Glutamatergic neuron (in vitro differentiated cells): ENCODE results near the gene ACOXL. TPM values are rescaled to one million over a fixed set of nuclear protein-coding genes. Genes with fewer than 3 reads are reported as not detected.

Source experiments
- DNase-seq: peaks from one replicate; pipeline ENCODE4 v3.0.0; 2022
- H3K27ac Mint-ChIP-seq: one replicate; pipeline ENCODE4 v1.8.0; 2020; ENCODE audit warnings: mild to moderate bottlenecking, mixed read lengths, inconsistent platforms; ENCODE audit not compliant: unreplicated experiment
- H3K27me3 Mint-ChIP-seq: one replicate; pipeline ENCODE4 v1.8.0; 2020; ENCODE audit warnings: mild to moderate bottlenecking, moderate library complexity, mixed read lengths, inconsistent platforms; ENCODE audit not compliant: unreplicated experiment
- H3K36me3 Mint-ChIP-seq: one replicate; pipeline ENCODE4 v1.8.0; 2020; ENCODE audit warnings: mild to moderate bottlenecking, mixed read lengths, inconsistent platforms; ENCODE audit not compliant: unreplicated experiment
- H3K4me1 Mint-ChIP-seq: one replicate; pipeline ENCODE4 v1.8.0; 2020; ENCODE audit warnings: mild to moderate bottlenecking, low read depth, mixed read lengths, inconsistent platforms; ENCODE audit not compliant: unreplicated experiment
- H3K4me3 Mint-ChIP-seq: one replicate; pipeline ENCODE4 v1.8.0; 2020; ENCODE audit warnings: mild to moderate bottlenecking, mixed read lengths, inconsistent platforms; ENCODE audit not compliant: unreplicated experiment
- H3K9me3 Mint-ChIP-seq: one replicate; pipeline ENCODE4 v1.8.0; 2020; ENCODE audit warnings: mild to moderate bottlenecking, moderate library complexity, mixed read lengths, inconsistent platforms; ENCODE audit not compliant: unreplicated experiment
- CTCF ChIP-seq: fragments of 200-600 bp; sonication (generic); IDR thresholded peaks from one replicate; pipeline ENCODE4 v1.5.0; 2021; ENCODE audit not compliant: partially characterized antibody, unreplicated experiment
- total RNA-seq: library from RNA; stranded (reverse); fragmentation: NEBNext Ultra II Directional; extraction: Animal tissue kit (Norgen Biotek cat#: 25700); gene quantifications from one replicate; pipeline ENCODE4 v1.2.1, GENCODE V29; 2021; ENCODE audit not compliant: unreplicated experiment

The ACOXL gene
- total RNA-seq, 1 donor from 2014 or later, result 1.4 TPM

- Mint-ChIP-seq H3K36me3 (peaks cover under 1% of the 10 kb centered on the region), H3K27me3 (peaks cover under 1% of the 10 kb centered on the region), H3K4me1 (peaks cover 25% of the 10 kb centered on the region), H3K27ac (no peak overlapping the region), H3K4me3 (no peak overlapping the region), H3K9me3 (peaks cover 4% of the 10 kb centered on the region)
- no peak for DNase-seq
- TF ChIP-seq CTCF, result no peak
Observed at GRCh38 chr2:111037128-111037527, 304.8 kb downstream of the ACOXL start.

DNA sequence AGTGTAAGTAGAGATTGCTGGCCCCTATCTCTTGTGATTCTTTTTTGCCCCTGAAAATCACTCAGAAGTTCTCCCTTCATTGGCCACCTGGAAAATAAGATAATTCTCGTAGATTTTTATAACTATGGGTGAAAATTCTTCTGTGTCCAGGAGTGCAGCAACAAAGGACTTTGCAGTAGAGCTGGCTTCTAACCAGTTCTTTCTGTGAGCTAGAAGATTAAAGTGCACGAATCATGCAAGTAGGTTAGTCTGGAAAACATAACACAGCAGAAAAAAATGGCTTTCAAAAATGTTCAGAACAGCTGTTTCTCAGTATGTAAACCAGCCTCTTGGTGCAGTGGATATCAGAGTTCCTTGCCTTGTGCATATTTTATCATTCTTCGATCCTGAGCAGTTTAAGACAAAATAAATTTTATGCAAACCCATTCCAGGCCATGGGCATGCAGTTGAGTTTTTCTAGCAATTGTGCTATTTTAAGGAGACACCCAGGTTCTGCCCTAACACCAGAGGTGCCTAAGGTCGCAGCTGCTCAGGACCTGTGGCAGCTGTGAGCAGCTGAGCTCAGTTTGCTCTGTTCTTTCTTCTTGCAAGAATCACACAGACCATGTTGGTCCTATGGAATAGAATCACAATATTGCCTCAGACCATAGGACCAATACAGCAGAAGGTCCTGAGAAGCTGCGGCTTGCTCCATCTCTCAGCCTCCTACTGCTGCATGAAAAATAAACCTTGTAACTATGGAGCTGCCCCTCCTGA, 307.4 kb downstream of the ACOXL start:
- Mint-ChIP-seq H3K27ac (no peak overlapping the region), H3K36me3 (peaks cover 3% of the 10 kb centered on the region), H3K4me1 (peaks cover 19% of the 10 kb centered on the region)

DNA sequence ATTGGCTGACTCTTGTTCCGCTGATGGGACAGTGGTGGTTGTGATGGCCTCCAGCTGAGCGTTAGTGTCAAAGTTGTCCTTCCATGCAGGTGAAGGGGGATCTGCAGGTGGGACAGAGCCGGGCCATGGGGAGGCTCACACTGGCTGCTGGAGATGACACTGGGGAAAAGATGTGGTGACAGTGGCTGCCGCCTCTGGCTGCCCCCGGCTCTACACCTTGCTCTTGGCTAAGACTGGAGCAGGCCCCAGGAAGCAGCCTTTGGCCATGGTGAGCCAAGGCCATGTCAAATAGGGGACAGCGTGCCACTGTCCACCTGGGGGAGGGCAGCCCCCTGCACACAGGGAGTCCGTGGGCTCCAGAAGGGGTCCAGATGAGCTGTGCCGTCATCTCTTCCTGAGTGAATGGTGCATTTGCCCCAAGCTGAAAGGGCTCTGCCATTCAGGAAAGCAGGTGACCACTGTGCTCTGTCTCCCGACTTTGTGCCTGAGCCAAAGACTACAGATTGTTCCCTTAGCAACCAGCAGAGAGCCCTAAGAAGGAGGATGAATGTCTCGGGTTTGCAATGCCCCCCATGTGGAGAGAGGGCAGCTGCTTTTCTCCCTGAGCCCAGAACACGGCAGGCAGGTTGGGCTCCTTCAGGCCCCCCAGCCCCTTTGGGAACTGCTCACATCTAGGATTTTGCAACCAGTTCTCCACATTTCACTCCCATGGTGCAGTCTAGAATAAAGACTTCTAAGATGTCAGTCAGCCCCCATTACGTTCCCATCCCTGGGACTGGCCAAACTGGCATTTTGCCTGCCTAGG, 309.2 kb downstream of the ACOXL start:
- Mint-ChIP-seq H3K27me3 (peaks cover 13% of the 10 kb centered on the region), H3K9me3 (peaks cover 12% of the 10 kb centered on the region), H3K27ac (no peak overlapping the region), H3K4me1 (peaks cover 19% of the 10 kb centered on the region), H3K36me3 (peaks cover 8% of the 10 kb centered on the region), H3K4me3 (no peak overlapping the region)
- no peak for TF ChIP-seq CTCF
- DNase-seq, result no peak

More for the DNA sequence above, 307.4 kb downstream of the ACOXL start:
- Mint-ChIP-seq H3K4me3 (no peak overlapping the region), H3K9me3 (peaks cover 10% of the 10 kb centered on the region), H3K27me3 (peaks cover 8% of the 10 kb centered on the region)
- TF ChIP-seq CTCF, result no peak
- peak; percentile 42 for DNase-seq

GRCh38 chr2:111042261-111042660, 309.9 kb downstream of the ACOXL start:
- no peak for DNase-seq

More at GRCh38 chr2:111042261-111042660, 309.9 kb downstream of the ACOXL start:
- Mint-ChIP-seq H3K9me3 (peaks cover 12% of the 10 kb centered on the region), H3K4me1 (peaks cover 17% of the 10 kb centered on the region), H3K27me3 (peaks cover 14% of the 10 kb centered on the region), H3K4me3 (no peak overlapping the region), H3K27ac (no peak overlapping the region), H3K36me3 (peaks cover 8% of the 10 kb centered on the region)
- TF ChIP-seq CTCF, result no peak
